ENCODE data around the gene SWSAP1. TPM values are rescaled to one million over a fixed set of nuclear protein-coding genes. Genes with fewer than 3 reads are reported as not detected.
"Not testable (repeated sequence)": the region's sequence is repeated elsewhere in the genome, so short reads cannot be mapped to it uniquely, and the experiment has no call there.

Gene SWSAP1
- total RNA-seq, 1 donor from 2014 or later, result 3.5 TPM

GRCh38 chr19:11347546-11348039 is 26.9 kb upstream of the SWSAP1 start:
- no peaks in the 10 kb centered on the region for H3K27me3 Mint-ChIP-seq (ENCODE audit: low read depth)
- H3K4me3 Mint-ChIP-seq, result peak overlapping the region; percentile 96
- H3K27ac Mint-ChIP-seq (ENCODE audit: unreplicated experiment), result no peak overlapping the region
- no peak for DNase-seq (ENCODE audit: low read depth, low spot score)
- H3K9me3 Mint-ChIP-seq, result peaks cover 3% of the 10 kb centered on the region
- TF ChIP-seq CTCF (conservative IDR thresholded peaks at IDR 0.05), result no peak
- H3K36me3 Mint-ChIP-seq (ENCODE audit: low read depth), result no peaks in the 10 kb centered on the region
- H3K4me1 Mint-ChIP-seq, result peaks cover 24% of the 10 kb centered on the region

GRCh38 chr19:11349171-11349570 is 25.3 kb upstream of the SWSAP1 start:
- peaks cover 3% of the 10 kb centered on the region for H3K9me3 Mint-ChIP-seq

GRCh38 chr19:11354102-11354501 is 20.4 kb upstream of the SWSAP1 start:
- H3K4me3 Mint-ChIP-seq, result peak overlapping the region; percentile 9
- not testable (repeated sequence) for DNase-seq (ENCODE audit: low read depth, low spot score); H3K27ac Mint-ChIP-seq (ENCODE audit: unreplicated experiment); H3K9me3 Mint-ChIP-seq; H3K36me3 Mint-ChIP-seq (ENCODE audit: low read depth)
- H3K4me1 Mint-ChIP-seq, result peaks cover 13% of the 10 kb centered on the region
- H3K27me3 Mint-ChIP-seq (ENCODE audit: low read depth), result peaks cover 18% of the 10 kb centered on the region

More at GRCh38 chr19:11349171-11349570, 25.3 kb upstream of the SWSAP1 start:
- Mint-ChIP-seq H3K27ac (ENCODE audit: unreplicated experiment) (no peak overlapping the region), H3K27me3 (ENCODE audit: low read depth) (no peaks in the 10 kb centered on the region), H3K4me3 (no peak overlapping the region), H3K36me3 (ENCODE audit: low read depth) (no peaks in the 10 kb centered on the region), H3K4me1 (peaks cover 24% of the 10 kb centered on the region)
- no peak for DNase-seq (ENCODE audit: low read depth, low spot score)
- TF ChIP-seq CTCF (conservative IDR thresholded peaks at IDR 0.05), result no peak

- TF ChIP-seq CTCF (conservative IDR thresholded peaks at IDR 0.05), result no peak
- Mint-ChIP-seq H3K4me1 (peaks cover 13% of the 10 kb centered on the region), H3K27ac (ENCODE audit: unreplicated experiment) (peak within 1 kb of the TSS; percentile 58), H3K27me3 (ENCODE audit: low read depth) (peaks cover 25% of the 10 kb centered on the region), H3K4me3 (peak within 1 kb of the TSS; percentile 83), H3K9me3 (no peaks in the 10 kb centered on the region), H3K36me3 (ENCODE audit: low read depth) (no peaks in the 10 kb centered on the region)
- peak; percentile 91 for DNase-seq (ENCODE audit: low read depth, low spot score)
Measured at GRCh38 chr19:11355160-11356073, 19.0 kb upstream of the SWSAP1 start, which contains the start of gene PLPPR2. Gene PLPPR2, plus strand, starts transcription at chr19:11355432. Its CDS starts 2,242 bp downstream, at chr19:11357674.

- DNase-seq (ENCODE audit: low read depth, low spot score), result no peak
- TF ChIP-seq CTCF (conservative IDR thresholded peaks at IDR 0.05), result no peak
- H3K4me3 Mint-ChIP-seq, result peak overlapping the region; percentile 83
- H3K27ac Mint-ChIP-seq (ENCODE audit: unreplicated experiment), result peak overlapping the region; percentile 58
- H3K27me3 Mint-ChIP-seq (ENCODE audit: low read depth), result peaks cover 30% of the 10 kb centered on the region
- H3K36me3 Mint-ChIP-seq (ENCODE audit: low read depth), result no peaks in the 10 kb centered on the region
- H3K4me1 Mint-ChIP-seq, result peaks cover 13% of the 10 kb centered on the region
- no peaks in the 10 kb centered on the region for H3K9me3 Mint-ChIP-seq
Measured at GRCh38 chr19:11356074-11356397, 18.4 kb upstream of the SWSAP1 start.
